SW480 (cell line): ENCODE measurements around the gene IL18.
"Not testable (repeated sequence)": the region's sequence is repeated elsewhere in the genome, so short reads cannot be mapped to it uniquely, and the experiment has no call there.

Source experiments
- DNase-seq: peaks from one replicate; pipeline ENCODE4 v3.0.0-alpha.2; 2016; ENCODE audit warnings: low spot score

The IL18 gene

GRCh38 chr11:112172362-112172994 lies 8.6 kb upstream of the IL18 start:
- DNase-seq, result no peak

GRCh38 chr11:112167145-112167544 lies 3.3 kb upstream of the IL18 start, which contains the start of gene TEX12:
Gene TEX12, plus strand, starts transcription at chr11:112167372. Its CDS starts 1,897 bp downstream, at chr11:112169269.
- DNase-seq, result no peak

GRCh38 chr11:112166562-112166961 lies 2.7 kb upstream of the IL18 start:
- DNase-seq, result no peak

DNA sequence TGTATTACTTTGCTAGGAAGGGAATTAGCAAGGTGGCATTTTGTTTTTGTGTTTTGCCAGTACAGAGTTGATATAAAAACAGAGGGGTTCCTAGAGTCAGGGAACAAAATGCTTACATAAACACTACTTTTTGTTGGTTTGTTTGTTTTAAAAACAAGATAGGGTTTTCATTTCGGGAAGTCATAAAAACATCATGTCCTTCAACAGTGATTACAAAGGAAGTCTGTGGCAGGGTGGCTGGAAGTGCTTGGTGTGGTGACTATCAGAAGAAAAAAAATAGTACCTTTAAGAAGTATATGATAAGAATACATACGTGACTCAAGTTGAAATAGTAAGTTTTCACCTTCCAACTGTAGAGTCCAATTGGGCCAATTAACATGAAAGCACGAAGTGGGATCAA lies 1.2 kb upstream of the IL18 start:
- no peak for DNase-seq

GRCh38 chr11:112162761-112163546 lies 940 bp downstream of the IL18 start:
- DNase-seq, result peak; percentile 29

DNA sequence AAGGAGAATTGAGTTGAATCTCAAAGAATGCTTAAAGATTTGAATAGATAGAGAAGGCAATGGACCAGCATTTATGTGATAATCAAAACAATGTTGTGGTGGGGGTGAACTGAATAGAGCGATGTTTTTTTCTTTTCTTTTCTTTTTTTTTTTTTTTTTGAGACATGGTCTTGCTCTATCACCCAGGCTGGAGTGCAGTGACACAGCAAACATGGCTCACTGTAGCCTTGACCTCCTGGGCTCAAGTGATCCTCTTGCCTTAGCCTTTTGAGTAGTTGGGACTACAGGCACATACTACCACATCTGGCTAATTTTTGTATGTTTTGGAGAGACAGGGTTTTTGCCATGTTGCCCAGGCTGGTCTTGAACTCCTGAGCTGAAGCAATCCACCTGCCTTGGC lies 1.7 kb downstream of the IL18 start:
- DNase-seq, result not testable (repeated sequence)

DNA sequence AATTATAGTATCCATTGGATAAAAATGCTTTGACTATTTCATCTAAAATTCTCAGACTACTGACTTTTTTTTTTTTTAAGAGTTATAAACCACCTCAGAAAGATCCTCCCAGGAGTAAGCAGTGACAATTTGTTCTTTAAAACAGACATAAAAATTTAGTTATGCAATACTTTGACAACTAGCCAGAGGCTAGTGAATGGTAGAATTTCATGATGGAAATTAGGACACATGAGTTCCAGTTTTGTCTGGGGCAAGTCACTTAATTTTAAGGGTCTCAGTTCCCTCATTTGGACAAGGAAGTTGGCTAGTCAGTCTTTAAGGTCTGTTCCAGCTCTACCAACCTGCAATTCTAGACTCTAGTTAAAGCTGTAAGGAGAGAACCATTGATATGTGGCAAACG lies 2.9 kb downstream of the IL18 start:
- DNase-seq, result no peak

GRCh38 chr11:112160091-112160848 lies 3.6 kb downstream of the IL18 start:
- no peak for DNase-seq

- no peak for DNase-seq
These were observed 4.5 kb downstream of the IL18 start for GRCh38 chr11:112159098-112160065.

DNA sequence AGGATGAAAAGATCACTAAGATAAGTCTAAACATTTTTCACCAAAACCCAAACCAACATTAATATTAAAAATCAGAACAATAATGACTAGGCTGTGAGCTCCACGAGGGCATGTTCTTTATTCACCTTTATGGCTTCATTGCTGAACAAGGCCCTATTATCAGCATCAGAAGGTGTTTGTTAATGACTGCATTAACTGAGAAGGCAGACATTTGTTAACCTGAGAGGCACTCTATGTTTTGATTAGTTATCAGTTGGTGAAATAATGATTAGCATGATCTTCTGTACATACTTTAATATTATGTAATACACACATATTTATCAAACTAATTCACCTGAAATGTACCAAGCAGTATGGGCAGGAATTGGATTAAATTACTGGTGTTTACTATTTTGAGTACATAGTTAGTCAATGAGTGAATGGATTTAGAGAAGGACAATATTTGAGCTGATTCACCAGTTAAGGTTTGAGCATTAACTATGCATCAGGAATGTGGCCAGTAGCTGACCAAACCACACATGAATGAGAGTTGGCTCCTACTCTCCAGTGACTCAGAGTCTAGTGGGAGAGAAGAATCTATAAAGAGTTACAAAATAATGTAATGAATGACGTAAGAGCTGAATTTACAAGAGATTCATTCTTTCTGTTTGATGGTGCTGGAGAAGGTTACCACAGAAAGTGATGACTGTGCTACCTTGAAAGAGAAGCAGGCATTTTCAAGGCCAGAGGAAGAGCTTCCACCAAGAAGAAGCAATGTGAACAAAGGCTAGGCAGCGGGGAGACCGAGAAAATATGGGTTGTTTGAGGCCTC lies 6.7 kb downstream of the IL18 start:
- peak; percentile 98 for DNase-seq

- no peak for DNase-seq
These were observed 7.5 kb downstream of the IL18 start for GRCh38 chr11:112156153-112156955.

- no peak for DNase-seq
These were observed 13.4 kb downstream of the IL18 start for GRCh38 chr11:112150517-112150916.

DNA sequence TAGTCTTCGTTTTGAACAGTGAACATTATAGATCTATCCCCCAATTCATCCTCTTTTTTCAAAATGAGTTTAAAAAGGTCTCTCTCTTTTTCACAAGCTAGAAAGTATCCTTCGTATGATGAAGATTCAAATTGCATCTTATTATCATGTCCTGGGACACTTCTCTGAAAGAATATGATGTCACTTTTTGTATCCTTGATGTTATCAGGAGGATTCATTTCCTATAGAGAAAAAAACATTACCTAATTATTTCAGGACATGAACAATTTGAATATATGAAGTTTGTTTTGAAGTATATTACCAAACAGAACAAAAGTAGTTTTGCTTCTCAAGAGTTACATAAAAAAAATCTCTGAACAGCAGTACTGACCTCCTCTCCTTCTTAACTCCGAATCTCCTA lies 20.3 kb downstream of the IL18 start:
- no peak for DNase-seq

DNA sequence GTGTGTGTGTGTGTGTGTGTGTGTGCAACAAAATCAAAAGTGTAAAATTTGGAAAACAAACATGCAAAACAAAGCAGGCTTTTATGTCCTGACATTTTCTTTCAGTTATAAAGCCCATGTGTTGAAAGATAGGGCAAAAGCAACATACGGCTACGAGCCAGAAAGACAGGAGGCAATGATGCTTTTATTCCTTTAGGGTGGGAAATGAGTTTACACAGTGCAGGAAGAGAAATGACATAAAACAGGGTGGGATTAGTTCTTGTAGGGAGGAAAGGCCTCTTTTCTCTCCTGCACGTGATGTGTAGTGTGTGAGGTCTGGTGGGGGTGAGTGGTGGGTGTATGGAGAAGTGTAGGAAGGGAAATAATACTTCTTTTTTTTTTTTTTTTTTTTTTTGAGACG lies 29.4 kb downstream of the IL18 start:
- DNase-seq, result no peak

DNA sequence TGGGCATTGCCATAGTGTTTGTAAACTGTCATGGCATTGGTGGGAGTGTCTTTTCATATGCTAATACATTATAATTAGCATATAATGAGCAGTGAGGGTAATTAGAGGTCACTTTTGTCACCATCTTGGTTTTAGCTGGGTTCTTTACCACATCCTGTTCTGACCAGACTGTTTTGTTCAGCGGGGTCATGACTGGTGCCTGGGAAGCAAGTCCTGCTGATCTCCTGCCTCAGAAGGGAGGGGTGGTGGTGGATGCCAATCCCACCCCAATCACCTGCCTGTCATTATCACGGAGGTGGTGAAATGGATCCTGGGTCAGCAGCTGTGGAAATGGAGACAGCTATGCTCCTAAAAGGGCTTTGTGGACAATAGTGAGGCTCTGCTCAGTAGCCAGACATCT lies 31.2 kb downstream of the IL18 start:
- DNase-seq, result peak; percentile 58

DNA sequence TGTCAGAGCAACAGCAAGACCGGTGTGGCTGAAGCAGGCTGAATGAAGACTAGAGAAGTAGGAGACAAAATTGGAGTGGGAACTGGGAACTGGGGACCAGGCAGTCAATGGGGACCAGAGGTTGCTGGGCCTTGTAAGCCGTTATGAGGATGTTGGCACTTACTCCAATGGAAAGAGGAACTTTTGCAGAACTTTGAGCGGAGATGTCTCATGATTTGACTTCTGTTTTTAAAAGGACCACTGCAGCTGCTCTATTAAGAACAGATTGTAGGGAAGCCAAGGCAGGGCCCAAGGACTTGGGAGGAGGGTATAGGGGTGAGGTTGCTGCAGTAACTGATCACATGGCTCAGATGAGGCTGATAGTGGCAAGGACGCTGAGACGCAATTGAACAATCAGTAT lies 34.2 kb downstream of the IL18 start:
- DNase-seq, result no peak

- peak; percentile 55 for DNase-seq
These were observed 35.3 kb downstream of the IL18 start for GRCh38 chr11:112128483-112129121.

DNA sequence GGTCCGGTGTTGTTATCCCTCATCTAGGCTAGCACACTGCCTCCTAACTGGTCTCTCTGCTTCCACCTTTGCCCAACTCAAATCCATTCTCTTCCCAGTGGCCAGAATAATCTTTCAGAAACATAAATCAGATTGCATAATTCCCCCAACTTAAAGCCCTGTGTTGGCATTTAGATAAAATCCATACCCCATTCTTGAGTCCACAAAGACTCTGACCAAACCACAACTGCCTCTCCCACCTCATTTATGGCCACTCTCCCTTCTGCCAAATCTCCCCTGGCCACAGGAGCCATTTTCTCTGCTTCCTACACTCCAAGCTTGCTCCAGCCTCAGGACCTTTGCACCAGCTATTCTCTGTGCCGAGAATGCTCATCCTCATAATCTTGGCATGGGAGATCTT lies 36.8 kb downstream of the IL18 start:
- no peak for DNase-seq

DNA sequence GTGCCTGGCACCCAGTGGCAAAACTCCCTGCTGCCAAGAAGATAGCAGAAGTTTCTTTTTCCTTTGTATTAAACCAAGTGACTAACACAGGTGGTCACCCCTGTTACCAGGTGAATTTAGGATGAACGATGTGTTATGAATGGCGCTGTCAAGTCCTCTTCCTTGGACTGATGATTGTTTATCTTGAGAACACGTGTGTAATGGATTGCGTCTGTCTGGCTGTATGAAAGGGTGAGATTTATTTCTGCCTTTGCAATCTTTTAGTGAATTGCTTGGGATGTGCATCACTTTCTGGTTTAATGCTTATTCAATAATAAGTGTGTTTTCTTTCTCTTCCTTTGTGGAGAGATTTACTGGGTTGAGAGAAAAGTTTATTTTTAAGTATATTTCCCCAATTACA lies 40.8 kb downstream of the IL18 start:
- DNase-seq, result no peak
